IMR-90 (cell line): ENCODE data around the gene SRGAP3. TPM values are rescaled to one million over a fixed set of nuclear protein-coding genes. Genes with fewer than 3 reads are reported as not detected.

ENCODE experiments used
- ATAC-seq: fragments of 200-7000 bp; cut with Tn5 transposase; 2 replicates; pipeline ENCODE4 v1.9.1; 2020; ENCODE audit warnings: low read depth, mild to moderate bottlenecking, moderate library complexity
- BruUV-seq: library from RNA; stranded (reverse); fragments of 400-500 nt; replicated peaks from 2 replicates; lab custom pipeline; 2021; lab: Mats Ljungman, UMichigan
- CTCF ChIA-PET: fragments of 300-600 bp; formaldehyde crosslinking; extraction: SDS; loops from one replicate; lab custom pipeline; 2021; ENCODE audit warnings: antibody characterized with exemption; lab: Yijun Ruan, JAX
- POLR2A ChIA-PET: fragments of 300-600 bp; sonication (Branson Sonifier 250); formaldehyde crosslinking; loops from one replicate; lab custom pipeline; 2022; ENCODE audit warnings: antibody characterized with exemption; ENCODE audit not compliant: unreplicated experiment; lab: Charles Lee
- DNase-seq: peaks from one replicate; pipeline ENCODE4 v3.0.0; 2013
- H2AFZ ChIP-seq: replicated peaks from 2 replicates; pipeline ENCODE3; 2013; ENCODE audit warnings: low read length, mild to moderate bottlenecking; ENCODE audit not compliant: poor library complexity
- H2AK5ac ChIP-seq: 2 replicates; pipeline ENCODE4 v1.6.1; 2013; ENCODE audit warnings: low read depth, low read length, inconsistent platforms
- H2AK9ac ChIP-seq: replicated peaks from 2 replicates; pipeline ENCODE3; 2013; ENCODE audit warnings: mild to moderate bottlenecking, low read depth, low read length, moderate library complexity; ENCODE audit not compliant: poor library complexity
- H2BK120ac ChIP-seq: 2 replicates; pipeline ENCODE4 v1.6.1; 2013; ENCODE audit warnings: low read depth, low read length, inconsistent platforms
- H2BK15ac ChIP-seq: 3 replicates; pipeline ENCODE4 v1.6.1; 2013; ENCODE audit warnings: low read depth, low read length, inconsistent platforms
- H2BK20ac ChIP-seq: 2 replicates; pipeline ENCODE4 v1.6.1; 2013; ENCODE audit warnings: low read depth, mild to moderate bottlenecking, inconsistent platforms, low read length, moderate library complexity
- H2BK5ac ChIP-seq: 2 replicates; pipeline ENCODE4 v1.6.1; 2013; ENCODE audit warnings: mild to moderate bottlenecking, low read depth, low read length, inconsistent platforms; ENCODE audit not compliant: poor library complexity, severe bottlenecking
- H3K14ac ChIP-seq: replicated peaks from 2 replicates; pipeline ENCODE4 v1.6.1; 2013; ENCODE audit warnings: low read depth, low read length, inconsistent platforms
- H3K18ac ChIP-seq: 2 replicates; pipeline ENCODE4 v1.6.1; 2013; ENCODE audit warnings: low read depth, low read length, control low read depth
- H3K23ac ChIP-seq: 2 replicates; pipeline ENCODE4 v1.6.1; 2013; ENCODE audit warnings: low read depth, low read length, inconsistent platforms
- H3K27ac ChIP-seq: 2 replicates; pipeline ENCODE4 v1.5.1; 2013; ENCODE audit warnings: mild to moderate bottlenecking, control low read depth, low read length; ENCODE audit not compliant: insufficient read depth
- H3K27me3 ChIP-seq: 2 replicates; pipeline ENCODE4 v1.6.1; 2013; ENCODE audit warnings: low read length; ENCODE audit not compliant: control insufficient read depth, insufficient read depth
- H3K36me3 ChIP-seq: 2 replicates; pipeline ENCODE4 v1.6.1; 2013; ENCODE audit warnings: low read length, mixed read lengths; ENCODE audit not compliant: control insufficient read depth, insufficient read depth
- H3K4ac ChIP-seq: 2 replicates; pipeline ENCODE4 v1.6.1; 2013; ENCODE audit warnings: low read depth, low read length, inconsistent platforms
- H3K4me1 ChIP-seq: 2 replicates; pipeline ENCODE4 v1.6.1; 2013; ENCODE audit warnings: low read length, mixed read lengths; ENCODE audit not compliant: control insufficient read depth, insufficient read depth
- H3K4me2 ChIP-seq: 2 replicates; pipeline ENCODE4 v1.6.1; 2013; ENCODE audit warnings: low read depth, mild to moderate bottlenecking, control low read depth, low read length, moderate library complexity
- H3K4me3 ChIP-seq: 2 replicates; pipeline ENCODE4 v1.5.1; 2013; ENCODE audit warnings: low read depth, mild to moderate bottlenecking, control low read depth, low read length, moderate library complexity; ENCODE audit not compliant: insufficient read depth
- H3K56ac ChIP-seq: 2 replicates; pipeline ENCODE4 v1.6.1; 2013; ENCODE audit warnings: low read length, inconsistent platforms; ENCODE audit not compliant: insufficient read depth; ENCODE audit errors: extremely low read depth
- H3K79me1 ChIP-seq, 2 experiments: 2 replicates each; pipeline ENCODE4 v1.6.1; 2013; ENCODE audit warnings: low read length in 2 of 2, inconsistent platforms in 1 of 2, low read depth in 1 of 2
- H3K9ac ChIP-seq: 2 replicates; pipeline ENCODE4 v1.6.1; 2013; ENCODE audit warnings: low read depth, low read length, control low read depth
- H3K9me1 ChIP-seq: 2 replicates; pipeline ENCODE4 v1.6.1; 2013; ENCODE audit warnings: low read length, inconsistent platforms; ENCODE audit not compliant: insufficient read depth
- H3K9me3 ChIP-seq: 2 replicates; pipeline ENCODE4 v1.6.1; 2013; ENCODE audit warnings: low read length; ENCODE audit not compliant: control insufficient read depth, insufficient read depth
- H4K20me1 ChIP-seq: 2 replicates; pipeline ENCODE4 v1.6.1; 2013; ENCODE audit warnings: low read length, inconsistent platforms; ENCODE audit not compliant: insufficient read depth
- H4K5ac ChIP-seq: 2 replicates; pipeline ENCODE4 v1.6.1; 2013; ENCODE audit warnings: mild to moderate bottlenecking, low read depth, low read length, control low read depth
- H4K8ac ChIP-seq, 2 experiments: 2 replicates each; pipeline ENCODE4 v1.6.1; 2013; ENCODE audit warnings: low read depth in 2 of 2, low read length in 2 of 2, control low read depth in 1 of 2, inconsistent platforms in 1 of 2
- H4K91ac ChIP-seq: 2 replicates; pipeline ENCODE4 v1.6.1; 2013; ENCODE audit warnings: low read depth, low read length, inconsistent platforms; ENCODE audit not compliant: insufficient read depth
- BHLHE40 ChIP-seq: fragments of 150-350 bp; IDR thresholded peaks from 2 replicates; pipeline ENCODE4 v1.6.1; 2016; ENCODE audit warnings: mild to moderate bottlenecking, low read depth, low read length
- CEBPB ChIP-seq: IDR thresholded peaks from 2 replicates; pipeline ENCODE4 v1.6.1; 2012; ENCODE audit warnings: low read depth, low read length, improper control_type of control experiment
- CHD1 ChIP-seq: IDR thresholded peaks from 2 replicates; pipeline ENCODE4 v1.6.1; 2012; ENCODE audit warnings: low read depth, low read length, improper control_type of control experiment
- CTCF ChIP-seq: conservative IDR thresholded peaks from 2 replicates; pipeline ENCODE4 v1.5.1; 2012; ENCODE audit warnings: mild to moderate bottlenecking, low read depth, low read length, improper control_type of control experiment
- FOS ChIP-seq: fragments of 150-350 bp; IDR thresholded peaks from 2 replicates; pipeline ENCODE4 v1.6.1; 2016; ENCODE audit warnings: low read depth, low read length
- MAZ ChIP-seq: IDR thresholded peaks from 2 replicates; pipeline ENCODE4 v1.6.1; 2012; ENCODE audit warnings: low read depth, mild to moderate bottlenecking, low read length, improper control_type of control experiment, moderate library complexity, borderline replicate concordance
- MXI1 ChIP-seq: IDR thresholded peaks from 2 replicates; pipeline ENCODE4 v1.6.1; 2012; ENCODE audit warnings: low read depth, mild to moderate bottlenecking, low read length, moderate library complexity, borderline replicate concordance
- NFE2L2 ChIP-seq: fragments of 150-350 bp; IDR thresholded peaks from 2 replicates; pipeline ENCODE4 v1.6.1; 2016; ENCODE audit warnings: low read depth, mild to moderate bottlenecking, low read length
- POLR2A ChIP-seq: IDR thresholded peaks from 2 replicates; pipeline ENCODE4 v1.6.1; 2012; ENCODE audit warnings: mild to moderate bottlenecking, low read depth, low read length
- RAD21 ChIP-seq: IDR thresholded peaks from 2 replicates; pipeline ENCODE4 v1.6.1; 2012; ENCODE audit warnings: low read length, improper control_type of control experiment
- RCOR1 ChIP-seq: IDR thresholded peaks from 2 replicates; pipeline ENCODE4 v1.6.1; 2012; ENCODE audit warnings: mild to moderate bottlenecking, low read length, improper control_type of control experiment; ENCODE audit not compliant: insufficient replicate concordance
- RFX5 ChIP-seq: IDR thresholded peaks from 2 replicates; pipeline ENCODE4 v1.8.0; 2012; ENCODE audit warnings: low read depth, mild to moderate bottlenecking, low read length, moderate library complexity
- SMC3 ChIP-seq: fragments of 150-350 bp; IDR thresholded peaks from 2 replicates; pipeline ENCODE4 v1.6.1; 2016; ENCODE audit warnings: low read depth, mild to moderate bottlenecking, antibody characterized with exemption, low read length, moderate library complexity
- USF2 ChIP-seq: fragments of 150-350 bp; IDR thresholded peaks from 2 replicates; pipeline ENCODE4 v1.6.1; 2017; ENCODE audit warnings: mild to moderate bottlenecking, antibody characterized with exemption, low read length, low read depth
- WGBS, 2 experiments: methylation state at CpG; one replicate each; pipeline versions ENCODE4 v1.1.5 to v1.1.7; 2013; ENCODE audit warnings: missing lambda C conversion rate in 2 of 2; ENCODE audit not compliant: insufficient read length in 1 of 2; ENCODE audit errors: extremely low coverage in 2 of 2; 5-methylcytosine and 5-hydroxymethylcytosine counted together
- dilution Hi-C: fragments of 300-500 bp; cut with HindIII; formaldehyde crosslinking; loops from one replicate; pipeline ENCODE4 v1.14.3; 2018; ENCODE audit warnings: low sequenced_read_pairs; ENCODE audit not compliant: unreplicated experiment
- in situ Hi-C: fragments of 300-500 bp; cut with MboI; formaldehyde crosslinking; loops from 3 replicates; pipeline ENCODE4 v1.14.3; 2019; ENCODE audit warnings: low sequenced_read_pairs, inconsistent platforms, mixed read lengths
- intact Hi-C: fragments of 100-400 bp; cut with micrococcal nuclease; formaldehyde crosslinking; loops from 2 replicates; pipeline ENCODE4 v1.10.0; 2022
- polyA plus RNA-seq, 3 experiments: library from polyadenylated mRNA; depleted of rRNA; stranded (reverse); fragments of >200 nt; gene quantifications; 2 replicates each; pipeline ENCODE4 v1.2.3, GENCODE V29; 2012; ENCODE audit warnings: low replicate concordance in 1 of 3
- total RNA-seq: library from RNA; depleted of rRNA; stranded (reverse); fragments of >200 nt; gene quantifications from 2 replicates; pipeline ENCODE4 v1.2.3, GENCODE V29; 2012

Gene SRGAP3
- total and polyA plus RNA-seq, 2 of the 4 experiments (the other 2 are of a cell fraction): 0.68 to 1.4 TPM

GRCh38 chr3:9206287-9206686, 43.2 kb downstream of the SRGAP3 start:
- Histone ChIP-seq H2BK15ac (no peak overlapping the region), H3K23ac (no peak overlapping the region), H2BK5ac (no peak overlapping the region), H2AK9ac (no peak overlapping the region), H3K9me3 (no peaks in the 10 kb centered on the region), H3K79me1 (no peaks in the 10 kb centered on the region), H3K56ac (no peak overlapping the region), H4K5ac (no peak overlapping the region), H3K4me1 (no peaks in the 10 kb centered on the region), H3K9me1 (no peaks in the 10 kb centered on the region), H3K36me3 (no peaks in the 10 kb centered on the region), H3K18ac (no peak overlapping the region), H3K4me2 (no peak overlapping the region), H3K9ac (no peak overlapping the region), H4K8ac (no peak overlapping the region), H2AFZ (no peak overlapping the region), H3K27me3 (no peaks in the 10 kb centered on the region), H3K4me3 (no peak overlapping the region), H3K4ac (no peak overlapping the region), H4K91ac (no peak overlapping the region), H3K27ac (no peak overlapping the region), H4K20me1 (no peaks in the 10 kb centered on the region), H2BK120ac (no peak overlapping the region), H2AK5ac (no peak overlapping the region), H2BK20ac (no peak overlapping the region), H3K14ac (no peak overlapping the region)
- DNase-seq (no peak), ATAC-seq (no peak)
- dilution Hi-C loops (no loop called here), intact Hi-C loops (no loop called here), in situ Hi-C loops (no loop called here)
- TF ChIP-seq MXI1 (no peak), RAD21 (no peak), CHD1 (no peak), USF2 (no peak), MAZ (no peak), FOS (no peak), BHLHE40 (no peak), NFE2L2 (no peak), CTCF (no peak), POLR2A (no peak), SMC3 (no peak), RFX5 (no peak), CEBPB (no peak), RCOR1 (no peak)
- CTCF ChIA-PET: no interaction called here
- no TSS peak for BruUV-seq
- WGBS, 2 experiments: 56% methylated on average over 4 of the region's 4 CpGs; no CpG with 5 or more reads in 1 of the 2 experiments
- POLR2A ChIA-PET: no interaction called here
